ENCODE results near the gene CADM3. TPM values are rescaled to one million over a fixed set of nuclear protein-coding genes. Genes with fewer than 3 reads are reported as not detected.

The CADM3 gene
- total RNA-seq, 1 experiment from 2014 or later = not detected

DNA sequence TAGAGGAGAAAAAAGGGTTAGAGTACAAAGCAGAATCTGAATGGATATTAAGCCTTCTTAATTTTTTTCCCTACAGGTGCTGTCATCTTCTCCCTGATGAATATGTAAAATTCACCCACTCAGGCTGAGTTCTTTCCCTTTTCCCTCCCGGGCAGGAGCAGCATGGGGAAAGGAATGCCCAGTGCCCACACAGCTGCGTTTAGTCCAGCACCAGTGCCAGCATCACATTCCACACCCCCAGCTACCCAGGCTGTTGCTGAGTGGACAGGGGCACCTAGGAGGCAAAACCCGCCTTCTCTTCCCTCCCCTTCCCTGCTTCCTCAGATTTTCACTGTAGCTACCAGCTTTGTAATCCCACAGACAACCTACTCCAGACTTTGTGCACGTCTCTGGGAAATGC, 3.4 kb upstream of the CADM3 start:
- no peak overlapping the region for H3K4me3 ChIP-seq (ENCODE audit: low read depth, low read length)
- no peak for DNase-seq
- no peaks in the 10 kb centered on the region for H3K4me1 ChIP-seq
- POLR2A ChIA-PET = no interaction called here
- TF ChIP-seq, protein P1, sequence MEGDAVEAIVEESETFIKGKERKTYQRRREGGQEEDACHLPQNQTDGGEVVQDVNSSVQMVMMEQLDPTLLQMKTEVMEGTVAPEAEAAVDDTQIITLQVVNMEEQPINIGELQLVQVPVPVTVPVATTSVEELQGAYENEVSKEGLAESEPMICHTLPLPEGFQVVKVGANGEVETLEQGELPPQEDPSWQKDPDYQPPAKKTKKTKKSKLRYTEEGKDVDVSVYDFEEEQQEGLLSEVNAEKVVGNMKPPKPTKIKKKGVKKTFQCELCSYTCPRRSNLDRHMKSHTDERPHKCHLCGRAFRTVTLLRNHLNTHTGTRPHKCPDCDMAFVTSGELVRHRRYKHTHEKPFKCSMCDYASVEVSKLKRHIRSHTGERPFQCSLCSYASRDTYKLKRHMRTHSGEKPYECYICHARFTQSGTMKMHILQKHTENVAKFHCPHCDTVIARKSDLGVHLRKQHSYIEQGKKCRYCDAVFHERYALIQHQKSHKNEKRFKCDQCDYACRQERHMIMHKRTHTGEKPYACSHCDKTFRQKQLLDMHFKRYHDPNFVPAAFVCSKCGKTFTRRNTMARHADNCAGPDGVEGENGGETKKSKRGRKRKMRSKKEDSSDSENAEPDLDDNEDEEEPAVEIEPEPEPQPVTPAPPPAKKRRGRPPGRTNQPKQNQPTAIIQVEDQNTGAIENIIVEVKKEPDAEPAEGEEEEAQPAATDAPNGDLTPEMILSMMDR (IDR thresholded peaks at IDR 0.05; ENCODE audit: insufficient read depth in 1 of 2, low read depth in 1 of 2, low read length in 1 of 2, severe bottlenecking in 1 of 2, unreplicated experiment in 1 of 2) = no peak
- no peaks in the 10 kb centered on the region for H3K36me3 ChIP-seq (ENCODE audit: control insufficient read depth, insufficient read depth, low read length)
- Mint-ChIP-seq H3K27ac (ENCODE audit: unreplicated experiment) (no peak overlapping the region), H3K27me3 (ENCODE audit: insufficient read depth, unreplicated experiment) (peaks cover 25% of the 10 kb centered on the region), H3K36me3 (ENCODE audit: insufficient read depth, unreplicated experiment) (no peaks in the 10 kb centered on the region), H3K9me3 (ENCODE audit: unreplicated experiment) (no peaks in the 10 kb centered on the region), H3K4me1 (ENCODE audit: low read depth, unreplicated experiment) (no peaks in the 10 kb centered on the region), H3K4me3 (ENCODE audit: unreplicated experiment) (no peak overlapping the region)
- no peaks in the 10 kb centered on the region for H3K27me3 ChIP-seq (replicated peaks; ENCODE audit: control insufficient read depth, insufficient read depth, low read length)
- BruUV-seq (replicated peaks) = no TSS peak
- intact Hi-C loops (cut with micrococcal nuclease; ENCODE audit: unreplicated experiment) = no loop called here
- no peaks in the 10 kb centered on the region for H3K9me3 ChIP-seq
- CTCF ChIA-PET = no interaction called here

DNA sequence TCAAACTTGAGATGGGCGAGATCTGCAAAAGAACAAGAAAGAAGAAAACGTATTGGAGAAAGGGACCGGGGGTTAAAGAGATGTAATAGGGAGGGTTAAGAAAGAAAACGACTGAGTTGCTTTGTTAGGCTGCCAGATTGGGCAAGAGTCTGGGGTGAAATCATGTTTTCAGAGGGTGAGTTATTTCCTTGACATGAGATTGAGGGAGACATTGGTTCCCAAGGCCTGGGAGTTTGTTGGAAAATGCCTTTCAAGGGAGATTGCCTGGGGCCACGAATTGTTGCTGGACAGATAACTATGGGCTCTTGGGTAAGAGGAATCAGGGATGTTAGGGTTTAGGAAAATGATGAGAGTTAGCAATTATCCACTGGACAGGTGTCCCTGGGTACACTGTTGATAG, 776 bp upstream of the CADM3 start:
- Mint-ChIP-seq H3K4me1 (ENCODE audit: low read depth, unreplicated experiment) (no peaks in the 10 kb centered on the region), H3K27me3 (ENCODE audit: insufficient read depth, unreplicated experiment) (peaks cover 24% of the 10 kb centered on the region), H3K4me3 (ENCODE audit: unreplicated experiment) (no peak overlapping the region), H3K36me3 (ENCODE audit: insufficient read depth, unreplicated experiment) (no peaks in the 10 kb centered on the region), H3K9me3 (ENCODE audit: unreplicated experiment) (no peaks in the 10 kb centered on the region), H3K27ac (ENCODE audit: unreplicated experiment) (no peak overlapping the region)
- DNase-seq = no peak
- ChIA-PET CTCF (interaction anchor here (0.7 kb wide), 1 partner anchor 26 kb away, joined by 4 read pairs; no protein-coding TSS in a partner anchor), POLR2A (no interaction called here)
- no peaks in the 10 kb centered on the region for H3K4me1 ChIP-seq
- BruUV-seq (replicated peaks) = no TSS peak
- no peaks in the 10 kb centered on the region for H3K27me3 ChIP-seq (replicated peaks; ENCODE audit: control insufficient read depth, insufficient read depth, low read length)
- no peaks in the 10 kb centered on the region for H3K9me3 ChIP-seq
- TF ChIP-seq, protein P1 (IDR thresholded peaks at IDR 0.05; ENCODE audit: insufficient read depth in 1 of 2, low read depth in 1 of 2, low read length in 1 of 2, severe bottlenecking in 1 of 2, unreplicated experiment in 1 of 2) = no peak
- intact Hi-C loops (cut with micrococcal nuclease; ENCODE audit: unreplicated experiment) = no loop called here
- H3K4me3 ChIP-seq (ENCODE audit: low read depth, low read length) = no peak overlapping the region
- no peaks in the 10 kb centered on the region for H3K36me3 ChIP-seq (ENCODE audit: control insufficient read depth, insufficient read depth, low read length)

DNA sequence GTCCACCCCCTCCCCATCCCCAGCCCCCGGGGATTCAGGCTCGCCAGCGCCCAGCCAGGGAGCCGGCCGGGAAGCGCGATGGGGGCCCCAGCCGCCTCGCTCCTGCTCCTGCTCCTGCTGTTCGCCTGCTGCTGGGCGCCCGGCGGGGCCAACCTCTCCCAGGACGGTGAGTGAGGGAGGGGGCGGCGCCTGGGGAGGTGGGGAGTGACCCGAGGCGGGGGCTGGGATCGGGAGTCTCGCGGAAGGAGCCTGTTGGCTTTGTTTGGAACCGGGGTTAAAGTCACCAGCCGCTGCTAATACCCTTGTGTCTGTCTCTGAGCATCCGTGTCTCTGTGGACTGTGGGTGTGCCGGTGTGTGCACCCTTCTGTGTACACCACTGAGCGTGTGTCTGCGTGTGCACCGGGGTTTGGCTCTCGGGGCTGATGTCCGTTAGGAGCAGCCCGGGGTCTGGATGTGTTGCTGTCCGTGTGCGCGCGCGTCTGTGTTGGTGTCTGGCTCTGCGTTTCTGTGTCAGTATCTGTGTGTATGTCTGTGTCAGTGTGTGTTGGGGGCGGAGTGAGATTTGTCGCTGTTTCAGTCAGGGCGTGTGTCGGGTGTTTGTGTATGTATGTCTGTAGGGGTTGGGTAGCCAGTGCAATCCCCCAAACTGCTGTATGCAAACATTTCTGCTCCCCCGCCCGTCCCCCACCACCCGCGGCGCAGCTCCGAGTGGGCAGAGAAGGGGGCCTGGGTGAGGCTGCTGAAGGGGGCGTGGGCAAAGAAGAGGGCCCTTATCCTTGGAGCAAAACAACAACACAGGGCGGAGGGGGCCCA, 480 bp downstream of the CADM3 start:
- Mint-ChIP-seq H3K36me3 (ENCODE audit: insufficient read depth, unreplicated experiment) (no peaks in the 10 kb centered on the region), H3K4me1 (ENCODE audit: low read depth, unreplicated experiment) (no peaks in the 10 kb centered on the region), H3K4me3 (ENCODE audit: unreplicated experiment) (no peak overlapping the region), H3K27me3 (ENCODE audit: insufficient read depth, unreplicated experiment) (peaks cover 21% of the 10 kb centered on the region), H3K9me3 (ENCODE audit: unreplicated experiment) (no peaks in the 10 kb centered on the region), H3K27ac (ENCODE audit: unreplicated experiment) (no peak overlapping the region)
- Histone ChIP-seq H3K4me1 (no peaks in the 10 kb centered on the region), H3K9me3 (no peaks in the 10 kb centered on the region), H3K4me3 (ENCODE audit: low read depth, low read length) (no peak overlapping the region), H3K27me3 (replicated peaks; ENCODE audit: control insufficient read depth, insufficient read depth, low read length) (no peaks in the 10 kb centered on the region), H3K36me3 (ENCODE audit: control insufficient read depth, insufficient read depth, low read length) (no peaks in the 10 kb centered on the region)
- BruUV-seq (replicated peaks) = no TSS peak
- no peak for DNase-seq
- POLR2A ChIA-PET = no interaction called here
- CTCF ChIA-PET = no interaction called here
- intact Hi-C loops (cut with micrococcal nuclease; ENCODE audit: unreplicated experiment) = no loop called here
- TF ChIP-seq, protein P1 (IDR thresholded peaks at IDR 0.05; ENCODE audit: insufficient read depth in 1 of 2, low read depth in 1 of 2, low read length in 1 of 2, severe bottlenecking in 1 of 2, unreplicated experiment in 1 of 2) = no peak
